ENCODE measurements around the gene MAGEF1.

DNA sequence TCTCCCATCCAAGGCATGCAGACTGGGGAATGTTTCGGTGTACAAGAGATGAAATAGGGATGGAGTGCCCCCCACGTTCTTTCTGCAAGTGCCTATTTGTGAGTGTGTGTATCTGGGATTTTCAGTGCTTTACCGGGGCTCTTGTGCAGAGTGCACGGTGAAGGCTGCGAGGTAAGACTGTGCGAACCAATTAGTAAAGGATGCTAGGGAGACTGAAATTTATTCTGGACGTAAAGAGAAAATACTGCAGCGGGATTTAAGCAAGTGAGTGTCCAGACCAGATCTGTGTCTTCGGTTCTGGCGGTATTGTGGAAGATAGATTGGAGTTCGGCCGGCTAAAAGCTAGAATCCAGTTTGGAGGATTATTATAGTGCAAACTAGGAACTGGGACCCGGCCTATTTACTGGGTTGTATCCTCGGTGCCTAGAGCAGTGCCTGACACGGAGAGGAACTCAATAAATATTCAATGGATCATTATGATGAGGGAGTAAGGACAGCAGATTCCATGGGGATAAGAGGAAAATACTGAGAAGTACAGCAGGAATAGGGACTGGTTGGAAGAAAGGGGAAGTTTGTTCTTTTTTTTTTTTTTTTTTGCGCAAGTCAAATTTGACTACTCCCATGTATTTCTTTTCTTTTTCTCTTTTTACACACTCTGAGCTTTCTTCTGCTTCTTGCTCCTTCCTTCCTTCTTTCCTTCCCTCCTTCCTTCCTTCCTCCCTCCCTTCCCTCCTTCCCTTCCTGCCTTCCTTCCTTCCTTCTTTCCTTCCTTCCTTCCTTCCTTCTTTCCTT is 580 bp upstream of the MAGEF1 start:
- TF ChIP-seq SMAD3 (CRISPR knock-in tag; conservative IDR thresholded peaks at IDR 0.05) (no peak), ZNF561 (CRISPR knock-in tag; conservative IDR thresholded peaks at IDR 0.05) (no peak)
- TF ChIP-seq, protein P1, sequence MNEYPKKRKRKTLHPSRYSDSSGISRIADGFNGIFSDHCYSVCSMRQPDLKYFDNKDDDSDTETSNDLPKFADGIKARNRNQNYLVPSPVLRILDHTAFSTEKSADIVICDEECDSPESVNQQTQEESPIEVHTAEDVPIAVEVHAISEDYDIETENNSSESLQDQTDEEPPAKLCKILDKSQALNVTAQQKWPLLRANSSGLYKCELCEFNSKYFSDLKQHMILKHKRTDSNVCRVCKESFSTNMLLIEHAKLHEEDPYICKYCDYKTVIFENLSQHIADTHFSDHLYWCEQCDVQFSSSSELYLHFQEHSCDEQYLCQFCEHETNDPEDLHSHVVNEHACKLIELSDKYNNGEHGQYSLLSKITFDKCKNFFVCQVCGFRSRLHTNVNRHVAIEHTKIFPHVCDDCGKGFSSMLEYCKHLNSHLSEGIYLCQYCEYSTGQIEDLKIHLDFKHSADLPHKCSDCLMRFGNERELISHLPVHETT (CRISPR knock-in tag; conservative IDR thresholded peaks at IDR 0.05 in 1 of 2, IDR thresholded peaks at IDR 0.05 in 1 of 2): no peak
- TF ChIP-seq, protein P2, sequence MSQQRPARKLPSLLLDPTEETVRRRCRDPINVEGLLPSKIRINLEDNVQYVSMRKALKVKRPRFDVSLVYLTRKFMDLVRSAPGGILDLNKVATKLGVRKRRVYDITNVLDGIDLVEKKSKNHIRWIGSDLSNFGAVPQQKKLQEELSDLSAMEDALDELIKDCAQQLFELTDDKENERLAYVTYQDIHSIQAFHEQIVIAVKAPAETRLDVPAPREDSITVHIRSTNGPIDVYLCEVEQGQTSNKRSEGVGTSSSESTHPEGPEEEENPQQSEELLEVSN (IDR thresholded peaks at IDR 0.05; ENCODE audit: borderline replicate concordance in 1 of 2, extremely low read depth in 1 of 2, insufficient read depth in 1 of 2, insufficient read length in 1 of 2, low read depth in 1 of 2, low read length in 1 of 2, poor library complexity in 1 of 2, severe bottlenecking in 1 of 2): no peak
- TF ChIP-seq, protein P3, sequence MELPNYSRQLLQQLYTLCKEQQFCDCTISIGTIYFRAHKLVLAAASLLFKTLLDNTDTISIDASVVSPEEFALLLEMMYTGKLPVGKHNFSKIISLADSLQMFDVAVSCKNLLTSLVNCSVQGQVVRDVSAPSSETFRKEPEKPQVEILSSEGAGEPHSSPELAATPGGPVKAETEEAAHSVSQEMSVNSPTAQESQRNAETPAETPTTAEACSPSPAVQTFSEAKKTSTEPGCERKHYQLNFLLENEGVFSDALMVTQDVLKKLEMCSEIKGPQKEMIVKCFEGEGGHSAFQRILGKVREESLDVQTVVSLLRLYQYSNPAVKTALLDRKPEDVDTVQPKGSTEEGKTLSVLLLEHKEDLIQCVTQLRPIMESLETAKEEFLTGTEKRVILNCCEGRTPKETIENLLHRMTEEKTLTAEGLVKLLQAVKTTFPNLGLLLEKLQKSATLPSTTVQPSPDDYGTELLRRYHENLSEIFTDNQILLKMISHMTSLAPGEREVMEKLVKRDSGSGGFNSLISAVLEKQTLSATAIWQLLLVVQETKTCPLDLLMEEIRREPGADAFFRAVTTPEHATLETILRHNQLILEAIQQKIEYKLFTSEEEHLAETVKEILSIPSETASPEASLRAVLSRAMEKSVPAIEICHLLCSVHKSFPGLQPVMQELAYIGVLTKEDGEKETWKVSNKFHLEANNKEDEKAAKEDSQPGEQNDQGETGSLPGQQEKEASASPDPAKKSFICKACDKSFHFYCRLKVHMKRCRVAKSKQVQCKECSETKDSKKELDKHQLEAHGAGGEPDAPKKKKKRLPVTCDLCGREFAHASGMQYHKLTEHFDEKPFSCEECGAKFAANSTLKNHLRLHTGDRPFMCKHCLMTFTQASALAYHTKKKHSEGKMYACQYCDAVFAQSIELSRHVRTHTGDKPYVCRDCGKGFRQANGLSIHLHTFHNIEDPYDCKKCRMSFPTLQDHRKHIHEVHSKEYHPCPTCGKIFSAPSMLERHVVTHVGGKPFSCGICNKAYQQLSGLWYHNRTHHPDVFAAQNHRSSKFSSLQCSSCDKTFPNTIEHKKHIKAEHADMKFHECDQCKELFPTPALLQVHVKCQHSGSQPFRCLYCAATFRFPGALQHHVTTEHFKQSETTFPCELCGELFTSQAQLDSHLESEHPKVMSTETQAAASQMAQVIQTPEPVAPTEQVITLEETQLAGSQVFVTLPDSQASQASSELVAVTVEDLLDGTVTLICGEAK (IDR thresholded peaks at IDR 0.05): no peak
- TF ChIP-seq, protein P3 (CRISPR knock-in tag; IDR thresholded peaks at IDR 0.05): no peak
